Epithelial cell of alveolus of lung (primary cell): ENCODE measurements around the gene PELI1. TPM values are rescaled to one million over a fixed set of nuclear protein-coding genes. Genes with fewer than 3 reads are reported as not detected.

Source experiments
- total RNA-seq: library from RNA; depleted of rRNA; stranded (reverse); fragments of >200 nt; gene quantifications from 2 replicates; pipeline ENCODE4 v1.2.1, GENCODE V29; 2015

The PELI1 gene, protein sequence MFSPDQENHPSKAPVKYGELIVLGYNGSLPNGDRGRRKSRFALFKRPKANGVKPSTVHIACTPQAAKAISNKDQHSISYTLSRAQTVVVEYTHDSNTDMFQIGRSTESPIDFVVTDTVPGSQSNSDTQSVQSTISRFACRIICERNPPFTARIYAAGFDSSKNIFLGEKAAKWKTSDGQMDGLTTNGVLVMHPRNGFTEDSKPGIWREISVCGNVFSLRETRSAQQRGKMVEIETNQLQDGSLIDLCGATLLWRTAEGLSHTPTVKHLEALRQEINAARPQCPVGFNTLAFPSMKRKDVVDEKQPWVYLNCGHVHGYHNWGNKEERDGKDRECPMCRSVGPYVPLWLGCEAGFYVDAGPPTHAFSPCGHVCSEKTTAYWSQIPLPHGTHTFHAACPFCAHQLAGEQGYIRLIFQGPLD
- total RNA-seq = 5.6 and 7.6 TPM in 2 replicates

GRCh38 chr2:64144057-64145013 is at the start of gene PELI1:
PELI1 (minus strand) TSS chr2:64144420; CDS start chr2:64108310, 36,110 bp downstream.

Other genes with a start within 250 kb of the PELI1 start
- 14.6 and 14.9 TPM in 2 replicates for gene VPS54, start 125.0 kb downstream of the PELI1 start, total RNA-seq